K562 (cell line): ENCODE results near the gene EXOC3. TPM values are rescaled to one million over a fixed set of nuclear protein-coding genes. Genes with fewer than 3 reads are reported as not detected.

Experiments
- ATAC-seq: fragments of 200-7000 bp; cut with Tn5 transposase; 3 replicates; pipeline ENCODE4 v1.9.1; 2020; ENCODE audit warnings: moderate library complexity
- BruUV-seq: library from RNA; stranded (reverse); fragments of 400-500 nt; replicated peaks from 2 replicates; lab custom pipeline; 2021; lab: Mats Ljungman, UMichigan
- CTCF ChIA-PET: fragments of 300-600 bp; formaldehyde crosslinking; extraction: SDS; loops from one replicate; lab custom pipeline; 2021; ENCODE audit warnings: low intra/inter-chr PET ratio; lab: Yijun Ruan, JAX
- POLR2A ChIA-PET: fragments of 300-600, 350-650 bp; sonication (Branson Sonifier 250); formaldehyde crosslinking; extraction: SDS; loops from one replicate; lab custom pipeline; 2021; ENCODE audit warnings: antibody characterized with exemption, inconsistent platforms; lab: Yijun Ruan, JAX
- DNase-seq, 4 experiments: peaks; one replicate each; pipeline versions ENCODE4 v3.0.0 to v3.0.0-alpha.2; 2011 to 2018; ENCODE audit warnings: low spot score in 3 of 4, mixed read lengths in 3 of 4; ENCODE audit errors: extremely low read depth in 1 of 4
- FAIRE-seq: peaks from 2 replicates; lab custom pipeline; 2011; peaks lifted over from hg19 to GRCh38; lab: Jason Lieb, UNC
- H2AFZ ChIP-seq: 2 replicates; pipeline ENCODE4 v1.6.0; 2011; ENCODE audit warnings: low read depth, low read length, control low read depth, inconsistent platforms
- H3K27ac ChIP-seq: fragments of 200-600 bp; 3 replicates; pipeline ENCODE4 v1.8.0; 2011; ENCODE audit warnings: low read depth, mild to moderate bottlenecking, control low read depth, inconsistent platforms, low read length, moderate library complexity, mixed read lengths; ENCODE audit errors: extremely low read depth
- H3K27me3 ChIP-seq, 2 experiments: fragments of 300-600 bp in 1 of 2; 2 replicates in 1 of 2; 3 replicates in 1 of 2; pipeline versions ENCODE4 v1.6.0 to v1.8.0; 2011; ENCODE audit warnings: inconsistent platforms in 2 of 2, low read length in 2 of 2, mild to moderate bottlenecking in 1 of 2, mixed read lengths in 1 of 2, moderate library complexity in 1 of 2; ENCODE audit not compliant: control insufficient read depth in 2 of 2, insufficient read depth in 2 of 2
- H3K36me3 ChIP-seq: fragments of 300-600 bp; 3 replicates; pipeline ENCODE4 v1.8.0; 2011; ENCODE audit warnings: mild to moderate bottlenecking, low read length, inconsistent platforms; ENCODE audit not compliant: control insufficient read depth, insufficient read depth
- H3K4me1 ChIP-seq, 2 experiments: fragments of 200-600 bp in 1 of 2; replicated peaks in 1 of 2; 2 replicates in 1 of 2; 3 replicates in 1 of 2; pipeline versions ENCODE4 v1.5.1 to v1.8.0; 2011; ENCODE audit warnings: inconsistent platforms in 2 of 2, low read length in 2 of 2, mild to moderate bottlenecking in 1 of 2, mixed read lengths in 1 of 2, moderate library complexity in 1 of 2; ENCODE audit not compliant: control insufficient read depth in 2 of 2, insufficient read depth in 2 of 2
- H3K4me2 ChIP-seq: 2 replicates; pipeline ENCODE4 v1.6.1; 2011; ENCODE audit warnings: low read length, control low read depth, inconsistent platforms, mixed read lengths; ENCODE audit not compliant: insufficient read depth
- H3K4me3 ChIP-seq: fragments of 200-600 bp; sonication (generic), shearing (Covaris generic); 2 replicates; pipeline ENCODE4 v1.5.1; 2016; ENCODE audit warnings: control low read depth, inconsistent platforms
- H3K79me2 ChIP-seq: fragments of 200-600 bp; 3 replicates; pipeline ENCODE4 v1.8.0; 2011; ENCODE audit warnings: low read length, inconsistent platforms; ENCODE audit not compliant: control insufficient read depth, insufficient read depth
- H3K9ac ChIP-seq, 2 experiments: 2 replicates each; pipeline versions ENCODE4 v1.6.0 to v1.6.1; 2011; ENCODE audit warnings: low read depth in 2 of 2, low read length in 2 of 2, control low read depth in 1 of 2, inconsistent platforms in 1 of 2, mild to moderate bottlenecking in 1 of 2, mixed read lengths in 1 of 2; ENCODE audit not compliant: insufficient read depth in 1 of 2
- H3K9me1 ChIP-seq: one replicate; pipeline ENCODE4 v1.6.0; 2011; ENCODE audit warnings: inconsistent platforms, mild to moderate bottlenecking, low read length, moderate library complexity; ENCODE audit not compliant: control insufficient read depth, insufficient read depth
- H3K9me3 ChIP-seq: replicated peaks from 2 replicates; pipeline ENCODE4 v1.5.1; 2011; ENCODE audit warnings: low read depth, low read length, inconsistent platforms; ENCODE audit not compliant: control insufficient read depth, insufficient read depth
- H4K20me1 ChIP-seq: replicated peaks from 2 replicates; pipeline ENCODE4 v1.6.1; 2011; ENCODE audit warnings: low read length, inconsistent platforms, mixed read lengths; ENCODE audit not compliant: control insufficient read depth, insufficient read depth
- BCL6 ChIP-seq: fragments of 250-450 bp; sonication (Bioruptor Pico); IDR thresholded peaks from 2 replicates; pipeline ENCODE4 v1.4.0; 2020
- C11orf30 ChIP-seq: fragments of 450-650 bp; IDR thresholded peaks from 2 replicates; pipeline ENCODE4 v1.6.1; 2016; ENCODE audit warnings: low read depth, mild to moderate bottlenecking
- CBFB ChIP-seq: sonication (generic); formaldehyde crosslinking; IDR thresholded peaks from 2 replicates; pipeline ENCODE4 v1.4.0; 2020; ENCODE audit warnings: mild to moderate bottlenecking, missing genetic modification reagents
- EP300 ChIP-seq: IDR thresholded peaks from 2 replicates; pipeline ENCODE4 v1.6.1; 2012; ENCODE audit warnings: low read length, improper control_type of control experiment
- HDGF ChIP-seq: fragments of 450-650 bp; IDR thresholded peaks from 2 replicates; pipeline ENCODE4 v1.6.1; 2016
- HMG20B ChIP-seq: fragments of 250-450 bp; sonication (Bioruptor Pico); IDR thresholded peaks from 2 replicates; pipeline ENCODE4 v1.5.0; 2021; ENCODE audit warnings: mild to moderate bottlenecking
- UBTF ChIP-seq, 2 experiments: IDR thresholded peaks; 2 replicates each; pipeline ENCODE4 v1.6.1; 2012; ENCODE audit warnings: improper control_type of control experiment in 2 of 2, low read depth in 2 of 2, low read length in 2 of 2, borderline replicate concordance in 1 of 2
- ZKSCAN8 ChIP-seq: fragments of 200-800 bp; sonication (Bioruptor generic); IDR thresholded peaks from 2 replicates; pipeline ENCODE4 v1.6.1; 2016; ENCODE audit warnings: missing genetic modification characterization, missing compliant biosample characterization
- ZNF584 ChIP-seq: fragments of 200-800 bp; sonication (Bioruptor generic); IDR thresholded peaks from 2 replicates; pipeline ENCODE4 v1.6.1; 2016; ENCODE audit warnings: low read depth, mild to moderate bottlenecking, missing genetic modification characterization, missing compliant biosample characterization
- ZNF766 ChIP-seq: fragments of 200-800 bp; sonication (Bioruptor generic); conservative IDR thresholded peaks from 2 replicates; pipeline ENCODE4 v1.6.1; 2016; ENCODE audit warnings: missing genetic modification characterization, missing compliant biosample characterization
- ZNF780A ChIP-seq: fragments of 250-450 bp; sonication (Bioruptor Pico); IDR thresholded peaks from 2 replicates; pipeline ENCODE4 v1.5.0; 2021; ENCODE audit warnings: mild to moderate bottlenecking
- ZNF830 ChIP-seq: fragments of 250-450 bp; sonication (Bioruptor Pico); IDR thresholded peaks from 2 replicates; pipeline ENCODE4 v1.5.0; 2021; ENCODE audit warnings: mild to moderate bottlenecking
- WGBS: fragments of 100-300 bp; shearing (Covaris generic); methylation state at CpG from one replicate; pipeline ENCODE4 v1.1.6; 2016; ENCODE audit warnings: low coverage, mixed read lengths; ENCODE audit not compliant: insufficient coverage; ENCODE audit errors: missing lambda C conversion rate; 5-methylcytosine and 5-hydroxymethylcytosine counted together
- in situ Hi-C: fragments of 300-500 bp; cut with MboI; formaldehyde crosslinking; loops from 4 replicates; pipeline ENCODE4 v1.15.0; 2018; ENCODE audit warnings: inconsistent platforms, mixed read lengths
- intact Hi-C: fragments of 100-400 bp; cut with micrococcal nuclease; formaldehyde crosslinking; loops from 2 replicates; pipeline ENCODE4 v1.14.2; 2022
- polyA plus RNA-seq, 8 experiments: library from polyadenylated mRNA; depleted of rRNA in 4 of 8; stranded (reverse) in 5 of 8; unstranded in 3 of 8; fragments of >200 nt; fragmentation: Nextera tagmentation in 2 of 8; fragmentation: Illumina TruSeq in 1 of 8; extraction: Ambion mirVana in 2 of 8; extraction: Trizol in 1 of 8; gene quantifications; 2 replicates each; pipeline versions ENCODE4 v1.2.1 to v1.2.3, GENCODE V29; 2011 to 2014; ENCODE audit warnings: inconsistent platforms in 1 of 8, missing spikeins in 1 of 8
- total RNA-seq, 7 experiments: library from RNA; depleted of rRNA in 6 of 7; stranded (reverse); fragments of >200 nt in 6 of 7; fragmentation: Illumina TruSeq in 2 of 7; extraction: Trizol in 2 of 7; gene quantifications; 2 replicates each; pipeline versions ENCODE4 v1.2.1 to v1.2.3, GENCODE V29; 2011 to 2021; ENCODE audit warnings: low replicate concordance in 1 of 7
- TF ChIP-seq, protein P1 (sequence below): sonication (generic); formaldehyde crosslinking; IDR thresholded peaks from 2 replicates; pipeline ENCODE4 v1.5.0; 2020; ENCODE audit warnings: missing genetic modification reagents

The EXOC3 gene
- total and polyA plus RNA-seq, 9 of the 15 experiments (the other 6 are each of a cell fraction or from before 2014, with no cell fraction given), result 1.4 to 41.9 (median 22.4) TPM

GRCh38 chr5:492314-492893 is 49.4 kb downstream of the EXOC3 start:
- Histone ChIP-seq H3K27me3 (peaks cover 48 to 72% of the 10 kb centered on the region in 2 experiments; a peak in 4 of 5 replicates), H2AFZ (no peak overlapping the region), H4K20me1 (peaks cover 9% of the 10 kb centered on the region; the same call in 1 of the 2 replicates), H3K9me1 (no peaks in the 10 kb centered on the region), H3K36me3 (no peaks in the 10 kb centered on the region), H3K27ac (no peak overlapping the region), H3K79me2 (no peaks in the 10 kb centered on the region), H3K4me3 (no peak overlapping the region), H3K9ac (no peak overlapping the region), H3K4me2 (no peak overlapping the region), H3K9me3 (no peaks in the 10 kb centered on the region), H3K4me1 (peaks cover 0 to 66% of the 10 kb centered on the region in 2 experiments; a peak in 2 of 5 replicates)
- BruUV-seq, result no TSS peak
- CTCF ChIA-PET, result no interaction called here
- intact Hi-C loops (no loop called here), in situ Hi-C loops (no loop called here)
- no peak for DNase-seq
- POLR2A ChIA-PET, result interaction anchor here (0.7 to 1.0 kb wide), 2 partner anchors 10 to 16 kb away, joined by 3 to 4 read pairs; no protein-coding TSS in a partner anchor
- TF ChIP-seq BCL6 (CRISPR knock-in tag) (no peak), EP300 (no peak), C11orf30 (no peak), ZNF584 (CRISPR knock-in tag) (no peak), UBTF (IDR thresholded peaks at IDR 0.05; ENCODE audit: borderline replicate concordance in 1 of 2, low read depth in 2 of 2, low read length in 2 of 2) (no peak), ZNF780A (CRISPR knock-in tag) (no peak), ZNF830 (CRISPR knock-in tag) (no peak), ZKSCAN8 (CRISPR knock-in tag) (no peak), HMG20B (no peak), HDGF (no peak), CBFB (CRISPR knock-in tag) (no peak), ZNF766 (CRISPR knock-in tag) (no peak)
- TF ChIP-seq, protein P1, sequence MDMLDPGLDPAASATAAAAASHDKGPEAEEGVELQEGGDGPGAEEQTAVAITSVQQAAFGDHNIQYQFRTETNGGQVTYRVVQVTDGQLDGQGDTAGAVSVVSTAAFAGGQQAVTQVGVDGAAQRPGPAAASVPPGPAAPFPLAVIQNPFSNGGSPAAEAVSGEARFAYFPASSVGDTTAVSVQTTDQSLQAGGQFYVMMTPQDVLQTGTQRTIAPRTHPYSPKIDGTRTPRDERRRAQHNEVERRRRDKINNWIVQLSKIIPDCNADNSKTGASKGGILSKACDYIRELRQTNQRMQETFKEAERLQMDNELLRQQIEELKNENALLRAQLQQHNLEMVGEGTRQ (CRISPR knock-in tag), result no peak
- no peak for FAIRE-seq
- 8% methylated on average over 7 of the region's 18 CpGs for WGBS
- ATAC-seq, result no peak
